Measurements from ENCODE around the gene GRK7.
A peak's percentile ranks its signal among the peaks of the same experiment; 100 is the strongest.

GRK7 gene

GRCh38 chr3:141795276-141795675 is 32.1 kb downstream of the GRK7 start:
- H3K36me3 ChIP-seq (replicated peaks; ENCODE audit: low read depth, low read length), result no peaks in the 10 kb centered on the region
- no peak overlapping the region for H3K27ac ChIP-seq (ENCODE audit: low read length)
- H3K4me2 ChIP-seq (ENCODE audit: low read length), result no peak overlapping the region
- no peaks in the 10 kb centered on the region for H3K79me2 ChIP-seq (ENCODE audit: low read length)
- peaks cover 15% of the 10 kb centered on the region for H3K4me1 ChIP-seq (ENCODE audit: low read length)
- H3K9ac ChIP-seq (ENCODE audit: low read length), result no peak overlapping the region
- no peaks in the 10 kb centered on the region for H3K9me3 ChIP-seq (ENCODE audit: insufficient read depth, low read length)
- no peak overlapping the region for H3K4me3 ChIP-seq (ENCODE audit: low read length)
- no peak overlapping the region for H2AFZ ChIP-seq (ENCODE audit: low read depth, low read length)
- no peaks in the 10 kb centered on the region for H4K20me1 ChIP-seq (ENCODE audit: insufficient read depth, low read length)
- no peak for TF ChIP-seq CTCF (IDR thresholded peaks at IDR 0.05; ENCODE audit: low read depth, low read length)
- TF ChIP-seq EZH2phosphoT487 (IDR thresholded peaks at IDR 0.05; ENCODE audit: low read depth), result no peak
- H3K27me3 ChIP-seq (ENCODE audit: low read depth, low read length), result no peaks in the 10 kb centered on the region

- H4K20me1 ChIP-seq (ENCODE audit: insufficient read depth, low read length), result no peaks in the 10 kb centered on the region
- no peaks in the 10 kb centered on the region for H3K79me2 ChIP-seq (ENCODE audit: low read length)
- no peaks in the 10 kb centered on the region for H3K27me3 ChIP-seq (ENCODE audit: low read depth, low read length)
- peak overlapping the region; percentile 54; the same call in 1 of the 2 replicates for H2AFZ ChIP-seq (ENCODE audit: low read depth, low read length)
- no peak overlapping the region for H3K9ac ChIP-seq (ENCODE audit: low read length)
- TF ChIP-seq CTCF (IDR thresholded peaks at IDR 0.05; ENCODE audit: low read depth, low read length) (no peak), EZH2phosphoT487 (IDR thresholded peaks at IDR 0.05; ENCODE audit: low read depth) (no peak)
- peaks cover 15% of the 10 kb centered on the region for H3K4me1 ChIP-seq (ENCODE audit: low read length)
- no peak overlapping the region for H3K27ac ChIP-seq (ENCODE audit: low read length)
- no peaks in the 10 kb centered on the region for H3K36me3 ChIP-seq (replicated peaks; ENCODE audit: low read depth, low read length)
- H3K4me3 ChIP-seq (ENCODE audit: low read length), result no peak overlapping the region
- H3K9me3 ChIP-seq (ENCODE audit: insufficient read depth, low read length), result no peaks in the 10 kb centered on the region
- H3K4me2 ChIP-seq (ENCODE audit: low read length), result no peak overlapping the region
Measured at GRCh38 chr3:141795741-141796080, 32.5 kb downstream of the GRK7 start.

- peak overlapping the region; percentile 54; the same call in 1 of the 2 replicates for H2AFZ ChIP-seq (ENCODE audit: low read depth, low read length)
- H3K36me3 ChIP-seq (replicated peaks; ENCODE audit: low read depth, low read length), result no peaks in the 10 kb centered on the region
- peaks cover 15% of the 10 kb centered on the region for H3K4me1 ChIP-seq (ENCODE audit: low read length)
- H3K9ac ChIP-seq (ENCODE audit: low read length), result no peak overlapping the region
- peak overlapping the region; percentile 12; the same call in 1 of the 2 replicates for H3K4me3 ChIP-seq (ENCODE audit: low read length)
- no peaks in the 10 kb centered on the region for H4K20me1 ChIP-seq (ENCODE audit: insufficient read depth, low read length)
- no peaks in the 10 kb centered on the region for H3K9me3 ChIP-seq (ENCODE audit: insufficient read depth, low read length)
- peak overlapping the region; percentile 65 for H3K4me2 ChIP-seq (ENCODE audit: low read length)
- no peaks in the 10 kb centered on the region for H3K27me3 ChIP-seq (ENCODE audit: low read depth, low read length)
- no peaks in the 10 kb centered on the region for H3K79me2 ChIP-seq (ENCODE audit: low read length)
- TF ChIP-seq CTCF (IDR thresholded peaks at IDR 0.05; ENCODE audit: low read depth, low read length), result no peak
- no peak for TF ChIP-seq EZH2phosphoT487 (IDR thresholded peaks at IDR 0.05; ENCODE audit: low read depth)
- no peak overlapping the region for H3K27ac ChIP-seq (ENCODE audit: low read length)
Measured at GRCh38 chr3:141796081-141796888, 33.1 kb downstream of the GRK7 start.

GRCh38 chr3:141796889-141797781 is 33.9 kb downstream of the GRK7 start:
- H3K79me2 ChIP-seq (ENCODE audit: low read length), result no peaks in the 10 kb centered on the region
- H3K27ac ChIP-seq (ENCODE audit: low read length), result no peak overlapping the region
- H3K9ac ChIP-seq (ENCODE audit: low read length), result no peak overlapping the region
- H3K4me2 ChIP-seq (ENCODE audit: low read length), result peak overlapping the region; percentile 65
- H3K9me3 ChIP-seq (ENCODE audit: insufficient read depth, low read length), result no peaks in the 10 kb centered on the region
- peak overlapping the region; percentile 54; the same call in 1 of the 2 replicates for H2AFZ ChIP-seq (ENCODE audit: low read depth, low read length)
- no peak for TF ChIP-seq EZH2phosphoT487 (IDR thresholded peaks at IDR 0.05; ENCODE audit: low read depth)
- no peak for TF ChIP-seq CTCF (IDR thresholded peaks at IDR 0.05; ENCODE audit: low read depth, low read length)
- H3K4me3 ChIP-seq (ENCODE audit: low read length), result peak overlapping the region; percentile 12; the same call in 1 of the 2 replicates
- no peaks in the 10 kb centered on the region for H4K20me1 ChIP-seq (ENCODE audit: insufficient read depth, low read length)
- H3K4me1 ChIP-seq (ENCODE audit: low read length), result peaks cover 15% of the 10 kb centered on the region
- no peaks in the 10 kb centered on the region for H3K27me3 ChIP-seq (ENCODE audit: low read depth, low read length)
- no peaks in the 10 kb centered on the region for H3K36me3 ChIP-seq (replicated peaks; ENCODE audit: low read depth, low read length)
